Activated CD4-positive, alpha-beta T cell treated with anti-CD3 and anti-CD28 coated beads, Interleukin-2, amount 10 ng/mL, durations not matched to agents 24 days and 14 days (primary cell): ENCODE measurements around the gene RASGEF1C. TPM values are rescaled to one million over a fixed set of nuclear protein-coding genes. Genes with fewer than 3 reads are reported as not detected.
A peak's percentile ranks its signal among the peaks of the same experiment; 100 is the strongest.
"Not testable (repeated sequence)": the region's sequence is repeated elsewhere in the genome, so short reads cannot be mapped to it uniquely, and the experiment has no call there.

Source experiments
- DNase-seq: peaks from one replicate; pipeline ENCODE4 v3.0.0; 2022
- H3K27ac Mint-ChIP-seq: one replicate; pipeline ENCODE4 v1.8.0; 2022; ENCODE audit warnings: mild to moderate bottlenecking, mixed read lengths
- H3K27me3 Mint-ChIP-seq: one replicate; pipeline ENCODE4 v1.8.0; 2022; ENCODE audit warnings: mixed read lengths
- H3K36me3 Mint-ChIP-seq: one replicate; pipeline ENCODE4 v1.8.0; 2022; ENCODE audit warnings: low read depth, mild to moderate bottlenecking, mixed read lengths
- H3K4me1 Mint-ChIP-seq: one replicate; pipeline ENCODE4 v1.8.0; 2021; ENCODE audit warnings: mixed read lengths
- H3K4me3 Mint-ChIP-seq: one replicate; pipeline ENCODE4 v1.8.0; 2022; ENCODE audit warnings: mild to moderate bottlenecking, moderate library complexity, mixed read lengths
- H3K9me3 Mint-ChIP-seq: one replicate; pipeline ENCODE4 v1.8.0; 2021; ENCODE audit warnings: mixed read lengths
- intact Hi-C: fragments of 100-400 bp; cut with micrococcal nuclease; formaldehyde crosslinking; loops from one replicate; pipeline ENCODE4 v1.15.1; 2023
- total RNA-seq: library from RNA; stranded (reverse); gene quantifications from 2 replicates; pipeline ENCODE4 v1.2.3, GENCODE V29; 2022

Gene RASGEF1C
- total RNA-seq, 1 donor from 2014 or later = not detected

GRCh38 chr5:180126716-180127681 is 82.0 kb downstream of the RASGEF1C start:
- Mint-ChIP-seq H3K27ac (no peak overlapping the region), H3K4me1 (peaks cover 4% of the 10 kb centered on the region), H3K9me3 (no peaks in the 10 kb centered on the region), H3K4me3 (no peak overlapping the region), H3K27me3 (peaks cover 5% of the 10 kb centered on the region), H3K36me3 (no peaks in the 10 kb centered on the region)
- intact Hi-C loops = loop anchor here (1.0 kb wide), 2 partner anchors 81 to 201 kb away; no protein-coding TSS in a partner anchor
- DNase-seq = peak; percentile 81

- intact Hi-C loops = loop anchor here (1.0 kb wide), 1 partner anchor 82 kb away; no protein-coding TSS in a partner anchor
- not testable (repeated sequence) for H3K9me3 Mint-ChIP-seq, DNase-seq, H3K36me3 Mint-ChIP-seq, H3K27ac Mint-ChIP-seq, H3K27me3 Mint-ChIP-seq, H3K4me3 Mint-ChIP-seq, H3K4me1 Mint-ChIP-seq
Measured at GRCh38 chr5:180126156-180126555, 82.9 kb downstream of the RASGEF1C start.

DNA sequence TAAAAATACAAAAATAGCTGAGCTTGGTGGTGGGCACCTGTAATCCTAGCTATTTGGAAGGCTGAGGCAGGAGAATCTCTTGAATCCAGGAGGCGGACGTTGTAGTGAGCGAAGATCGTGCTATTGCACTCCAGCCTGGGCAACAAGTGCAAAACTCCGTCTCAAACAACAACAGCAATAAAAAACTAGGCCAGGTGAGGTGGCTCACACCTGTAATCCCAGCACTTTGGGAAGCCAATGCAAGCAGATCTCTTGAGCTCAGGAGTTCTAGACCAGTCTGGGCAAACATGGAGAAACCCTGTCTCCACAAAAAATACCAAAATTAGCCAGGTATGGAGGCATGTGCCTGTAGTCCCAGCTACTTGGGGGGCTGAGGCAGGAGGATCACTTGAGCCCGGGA is 84.3 kb downstream of the RASGEF1C start:
- H3K4me1 Mint-ChIP-seq, H3K4me3 Mint-ChIP-seq, DNase-seq, intact Hi-C loops, H3K9me3 Mint-ChIP-seq, H3K27ac Mint-ChIP-seq, H3K27me3 Mint-ChIP-seq, H3K36me3 Mint-ChIP-seq: not testable (repeated sequence)

DNA sequence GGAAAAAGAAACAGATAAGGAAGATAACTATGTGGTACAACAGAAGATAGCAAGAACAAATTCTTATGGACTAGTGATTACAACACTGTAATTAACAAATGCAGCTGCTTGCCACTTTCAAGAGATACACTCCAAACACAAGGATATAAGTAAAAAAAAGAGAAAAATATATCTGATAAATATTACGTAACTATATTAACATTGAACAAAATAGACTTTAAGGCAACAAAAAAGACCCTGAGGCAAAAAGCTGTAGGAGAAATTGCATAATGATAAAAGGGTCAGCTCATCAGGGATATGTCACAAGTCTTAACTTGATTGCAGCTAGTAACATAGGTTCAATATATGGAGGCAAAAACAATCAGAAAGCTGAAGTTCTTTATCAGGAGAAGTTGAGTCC is 86.1 kb downstream of the RASGEF1C start:
- no peak overlapping the region for H3K4me3 Mint-ChIP-seq
- peaks cover 5% of the 10 kb centered on the region for H3K27me3 Mint-ChIP-seq
- no peak overlapping the region for H3K27ac Mint-ChIP-seq
- H3K9me3 Mint-ChIP-seq = no peaks in the 10 kb centered on the region
- no peak for DNase-seq
- intact Hi-C loops = no loop called here
- H3K4me1 Mint-ChIP-seq = peaks cover 4% of the 10 kb centered on the region
- H3K36me3 Mint-ChIP-seq = no peaks in the 10 kb centered on the region

GRCh38 chr5:180121826-180122413 is 87.1 kb downstream of the RASGEF1C start:
- peaks cover 4% of the 10 kb centered on the region for H3K4me1 Mint-ChIP-seq
- H3K9me3 Mint-ChIP-seq = no peaks in the 10 kb centered on the region
- no peaks in the 10 kb centered on the region for H3K36me3 Mint-ChIP-seq
- no peak overlapping the region for H3K27ac Mint-ChIP-seq
- H3K4me3 Mint-ChIP-seq = no peak overlapping the region
- intact Hi-C loops = no loop called here
- DNase-seq = no peak
- H3K27me3 Mint-ChIP-seq = peaks cover 5% of the 10 kb centered on the region

DNA sequence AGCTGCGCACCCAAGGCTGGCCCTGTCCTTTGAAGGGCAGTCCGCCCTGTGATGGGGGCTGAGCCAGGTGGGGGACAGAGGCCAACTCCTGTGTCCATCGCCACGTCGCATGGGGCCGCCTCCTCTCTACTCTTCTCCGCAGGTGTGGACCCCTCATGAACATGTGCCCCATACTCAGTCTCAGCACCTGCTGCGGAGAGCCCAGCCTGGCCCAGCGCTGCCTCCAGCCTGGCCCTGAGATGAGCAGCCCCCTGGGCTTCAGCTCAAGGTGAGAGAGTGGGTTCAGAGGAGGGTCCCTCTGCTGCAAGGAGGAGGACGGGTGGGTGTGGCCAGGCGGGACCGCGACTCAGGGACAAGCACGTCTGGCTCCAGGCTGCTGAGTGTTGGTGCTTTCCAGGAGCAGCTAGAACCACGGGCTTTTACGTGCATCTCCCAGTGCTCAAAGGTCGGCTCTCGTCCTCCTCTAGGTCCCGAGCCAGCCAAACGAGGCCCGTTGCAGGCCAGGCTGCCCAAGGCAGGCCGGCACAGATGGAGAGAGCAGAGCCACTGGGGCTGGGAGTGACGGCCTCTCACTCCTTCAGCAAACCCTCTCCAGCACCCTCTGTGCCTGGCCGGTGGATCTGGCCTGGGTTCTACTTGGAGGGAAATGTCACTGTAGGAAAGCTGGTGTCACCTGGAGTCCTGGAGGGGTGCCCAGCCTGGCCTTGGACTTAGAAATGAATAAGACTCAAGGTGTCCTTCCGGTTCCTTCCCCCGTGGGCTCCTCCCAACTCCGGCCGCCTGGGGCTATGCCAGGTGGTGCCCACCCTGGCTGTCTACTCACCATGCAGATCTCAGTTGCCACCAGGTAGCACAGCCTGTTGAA is 88.5 kb downstream of the RASGEF1C start:
- intact Hi-C loops = no loop called here

DNA sequence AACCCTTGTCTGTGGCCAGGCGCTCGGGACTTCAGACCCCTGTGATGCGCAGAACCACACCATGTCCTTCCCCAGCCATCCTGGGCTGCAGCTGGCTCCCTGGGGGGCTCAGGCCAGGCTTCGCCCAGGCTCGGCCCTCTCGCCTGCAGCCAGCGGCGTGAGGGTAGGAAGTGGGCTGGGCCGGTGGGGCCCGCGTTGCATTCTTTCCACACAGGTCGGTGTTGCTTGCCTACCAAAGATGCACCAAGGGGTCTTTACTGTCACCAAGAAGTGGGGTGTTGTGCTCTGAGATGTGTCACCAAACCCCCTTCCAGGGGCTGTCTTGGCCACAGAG is 89.1 kb downstream of the RASGEF1C start:
- intact Hi-C loops = no loop called here
- Mint-ChIP-seq H3K9me3 (no peaks in the 10 kb centered on the region), H3K27me3 (peaks cover 5% of the 10 kb centered on the region), H3K4me1 (no peaks in the 10 kb centered on the region), H3K27ac (no peak overlapping the region), H3K4me3 (no peak overlapping the region), H3K36me3 (no peaks in the 10 kb centered on the region)
- no peak for DNase-seq

More for the DNA sequence above, 88.5 kb downstream of the RASGEF1C start:
- Mint-ChIP-seq H3K27ac (no peak overlapping the region), H3K4me3 (no peak overlapping the region), H3K27me3 (peaks cover 5% of the 10 kb centered on the region), H3K9me3 (no peaks in the 10 kb centered on the region), H3K36me3 (no peaks in the 10 kb centered on the region), H3K4me1 (no peaks in the 10 kb centered on the region)
- DNase-seq = no peak

GRCh38 chr5:180119031-180119902 is 89.7 kb downstream of the RASGEF1C start:
- intact Hi-C loops = no loop called here
- Mint-ChIP-seq H3K36me3 (no peaks in the 10 kb centered on the region), H3K27ac (no peak overlapping the region), H3K4me1 (no peaks in the 10 kb centered on the region), H3K9me3 (no peaks in the 10 kb centered on the region), H3K4me3 (no peak overlapping the region), H3K27me3 (peaks cover 5% of the 10 kb centered on the region)
- no peak for DNase-seq

- Mint-ChIP-seq H3K27me3 (peaks cover 3% of the 10 kb centered on the region), H3K4me1 (no peaks in the 10 kb centered on the region), H3K27ac (no peak overlapping the region), H3K4me3 (no peak overlapping the region), H3K9me3 (no peaks in the 10 kb centered on the region), H3K36me3 (no peaks in the 10 kb centered on the region)
- intact Hi-C loops = no loop called here
- DNase-seq = no peak
Measured at GRCh38 chr5:180118391-180118791, 90.6 kb downstream of the RASGEF1C start.

- H3K27me3 Mint-ChIP-seq = no peaks in the 10 kb centered on the region
- DNase-seq = no peak
- intact Hi-C loops = no loop called here
- no peak overlapping the region for H3K4me3 Mint-ChIP-seq
- H3K27ac Mint-ChIP-seq = no peak overlapping the region
- H3K9me3 Mint-ChIP-seq = no peaks in the 10 kb centered on the region
- no peaks in the 10 kb centered on the region for H3K36me3 Mint-ChIP-seq
- H3K4me1 Mint-ChIP-seq = no peaks in the 10 kb centered on the region
Measured at GRCh38 chr5:180117000-180117725, 91.8 kb downstream of the RASGEF1C start.

DNA sequence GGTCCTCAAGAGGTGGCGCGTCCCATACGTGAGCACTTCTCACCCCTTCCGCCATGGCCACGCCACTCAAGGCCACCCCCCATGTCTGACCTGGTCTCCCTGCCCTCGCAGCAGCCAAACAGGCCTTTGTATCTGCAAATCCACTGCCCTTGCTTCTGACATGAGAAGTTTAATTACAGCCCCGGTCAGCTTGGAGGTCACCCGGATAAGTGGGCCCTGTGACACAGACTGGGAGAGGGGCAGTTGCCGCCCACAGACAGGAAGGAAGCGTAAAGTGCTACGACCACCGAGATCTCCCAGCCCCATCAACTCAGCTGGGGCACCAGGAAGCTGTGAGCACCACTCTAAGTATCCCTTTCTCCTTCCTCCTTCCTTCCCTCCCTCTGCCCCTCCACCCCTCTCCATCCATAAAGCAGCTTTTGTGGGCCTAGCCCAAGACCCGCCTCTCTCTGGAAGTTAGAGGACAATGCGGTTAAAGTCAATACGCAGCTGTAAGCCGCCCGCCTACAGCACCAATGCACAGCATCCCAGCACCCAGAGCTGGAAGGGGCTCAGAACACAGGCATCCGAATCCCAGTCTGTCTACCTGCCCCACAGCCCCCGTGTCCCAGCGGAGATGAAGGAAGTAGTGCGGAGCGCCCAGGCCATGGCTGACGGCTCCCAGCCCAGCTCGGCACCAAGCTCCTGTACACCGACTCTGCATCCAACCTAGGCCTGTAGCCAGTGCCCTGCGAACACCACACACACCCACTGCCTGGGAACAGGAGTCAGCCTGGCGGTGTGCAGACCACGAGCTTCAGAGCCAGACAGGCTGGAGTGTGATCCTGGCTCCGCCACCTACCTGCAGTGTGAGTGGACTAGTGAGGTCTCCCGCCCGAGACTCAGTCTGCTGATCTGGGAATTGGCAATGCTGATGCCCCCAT is 92.7 kb downstream of the RASGEF1C start:
- intact Hi-C loops = no loop called here
- DNase-seq = no peak
- no peaks in the 10 kb centered on the region for H3K27me3 Mint-ChIP-seq
- no peak overlapping the region for H3K4me3 Mint-ChIP-seq
- no peak overlapping the region for H3K27ac Mint-ChIP-seq
- no peaks in the 10 kb centered on the region for H3K36me3 Mint-ChIP-seq
- H3K4me1 Mint-ChIP-seq = no peaks in the 10 kb centered on the region
- no peaks in the 10 kb centered on the region for H3K9me3 Mint-ChIP-seq
